DOHH2 (cell line): ENCODE measurements around the gene NKX1-2.

Source experiments
- EZH2phosphoT487 ChIP-seq: fragments of 200-600 bp; sonication (generic); IDR thresholded peaks from 2 replicates; pipeline ENCODE4 v1.6.1; 2017; ENCODE audit warnings: borderline replicate concordance, mild to moderate bottlenecking, antibody characterized with exemption, low read length, moderate library complexity, mixed read lengths
- TF ChIP-seq, protein P1 (sequence below): fragments of 200-600 bp; sonication (generic); IDR thresholded peaks from one replicate; pipeline ENCODE4 v1.5.1; 2014; ENCODE audit warnings: antibody characterized with exemption, mild to moderate bottlenecking, low read depth, low read length; ENCODE audit not compliant: poor library complexity, severe bottlenecking

DNA sequence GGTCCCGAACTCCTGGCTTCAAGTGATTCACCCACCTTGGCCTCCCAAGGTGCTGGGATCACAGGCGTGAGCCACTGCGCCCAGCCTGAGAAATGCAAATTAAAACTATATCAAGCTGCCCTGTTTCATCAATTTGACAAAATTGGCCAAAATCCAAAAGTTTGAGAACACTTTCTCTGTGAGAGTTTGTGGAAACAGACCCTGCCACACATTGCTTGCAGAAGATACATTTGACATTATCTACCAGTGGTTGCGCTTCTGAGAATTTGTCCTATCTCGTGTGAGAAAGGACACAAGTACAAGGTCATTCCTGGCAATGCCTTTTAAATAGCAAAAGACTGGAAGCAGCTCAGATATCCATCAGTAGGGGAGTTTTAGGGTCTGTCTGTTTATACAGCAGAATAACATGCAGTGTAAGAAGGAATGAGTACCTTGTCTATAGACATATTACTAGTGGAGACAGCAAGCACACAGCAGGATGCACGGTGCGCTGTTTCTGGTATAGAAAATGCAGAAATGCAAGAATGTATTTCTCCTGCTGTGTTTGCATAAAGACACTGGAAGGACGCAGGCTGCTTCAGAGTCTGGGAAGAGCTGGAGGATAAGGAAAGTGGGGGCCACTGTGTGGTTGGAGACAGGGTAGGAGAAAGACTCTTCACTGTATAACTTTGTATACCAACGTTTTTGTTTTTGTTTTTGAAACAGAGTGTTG, 16.1 kb upstream of the NKX1-2 start:
- TF ChIP-seq EZH2phosphoT487, result no peak
- TF ChIP-seq, protein P1, sequence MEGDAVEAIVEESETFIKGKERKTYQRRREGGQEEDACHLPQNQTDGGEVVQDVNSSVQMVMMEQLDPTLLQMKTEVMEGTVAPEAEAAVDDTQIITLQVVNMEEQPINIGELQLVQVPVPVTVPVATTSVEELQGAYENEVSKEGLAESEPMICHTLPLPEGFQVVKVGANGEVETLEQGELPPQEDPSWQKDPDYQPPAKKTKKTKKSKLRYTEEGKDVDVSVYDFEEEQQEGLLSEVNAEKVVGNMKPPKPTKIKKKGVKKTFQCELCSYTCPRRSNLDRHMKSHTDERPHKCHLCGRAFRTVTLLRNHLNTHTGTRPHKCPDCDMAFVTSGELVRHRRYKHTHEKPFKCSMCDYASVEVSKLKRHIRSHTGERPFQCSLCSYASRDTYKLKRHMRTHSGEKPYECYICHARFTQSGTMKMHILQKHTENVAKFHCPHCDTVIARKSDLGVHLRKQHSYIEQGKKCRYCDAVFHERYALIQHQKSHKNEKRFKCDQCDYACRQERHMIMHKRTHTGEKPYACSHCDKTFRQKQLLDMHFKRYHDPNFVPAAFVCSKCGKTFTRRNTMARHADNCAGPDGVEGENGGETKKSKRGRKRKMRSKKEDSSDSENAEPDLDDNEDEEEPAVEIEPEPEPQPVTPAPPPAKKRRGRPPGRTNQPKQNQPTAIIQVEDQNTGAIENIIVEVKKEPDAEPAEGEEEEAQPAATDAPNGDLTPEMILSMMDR, result no peak
